Hypothalamus (tissue), 51 donors: ENCODE measurements around the gene UNC5B.

Source experiments
- DNase-seq, 51 donors: peaks; one replicate each; lab custom pipeline; 2025; lab: John Stamatoyannopoulos, UW

UNC5B gene

DNA sequence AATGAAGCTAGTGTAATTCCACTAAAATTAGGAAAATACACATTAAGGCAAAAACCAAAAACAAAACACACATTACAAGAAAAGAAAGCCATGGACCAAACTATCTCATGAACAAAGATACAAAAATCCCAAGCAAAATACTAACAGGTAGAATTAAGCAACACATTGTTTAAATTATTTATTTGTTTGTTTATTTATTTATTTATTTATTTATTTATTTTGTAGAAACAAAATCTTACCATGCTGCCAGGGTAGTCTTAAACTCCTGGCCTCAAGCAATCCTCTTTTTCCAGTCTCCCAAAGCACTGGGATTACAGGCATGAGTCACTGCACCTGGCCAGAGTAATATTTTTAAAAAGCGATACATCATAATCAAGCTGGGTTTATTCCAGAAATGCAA, 99.8 kb downstream of the UNC5B start:
- no peak for DNase-seq

DNA sequence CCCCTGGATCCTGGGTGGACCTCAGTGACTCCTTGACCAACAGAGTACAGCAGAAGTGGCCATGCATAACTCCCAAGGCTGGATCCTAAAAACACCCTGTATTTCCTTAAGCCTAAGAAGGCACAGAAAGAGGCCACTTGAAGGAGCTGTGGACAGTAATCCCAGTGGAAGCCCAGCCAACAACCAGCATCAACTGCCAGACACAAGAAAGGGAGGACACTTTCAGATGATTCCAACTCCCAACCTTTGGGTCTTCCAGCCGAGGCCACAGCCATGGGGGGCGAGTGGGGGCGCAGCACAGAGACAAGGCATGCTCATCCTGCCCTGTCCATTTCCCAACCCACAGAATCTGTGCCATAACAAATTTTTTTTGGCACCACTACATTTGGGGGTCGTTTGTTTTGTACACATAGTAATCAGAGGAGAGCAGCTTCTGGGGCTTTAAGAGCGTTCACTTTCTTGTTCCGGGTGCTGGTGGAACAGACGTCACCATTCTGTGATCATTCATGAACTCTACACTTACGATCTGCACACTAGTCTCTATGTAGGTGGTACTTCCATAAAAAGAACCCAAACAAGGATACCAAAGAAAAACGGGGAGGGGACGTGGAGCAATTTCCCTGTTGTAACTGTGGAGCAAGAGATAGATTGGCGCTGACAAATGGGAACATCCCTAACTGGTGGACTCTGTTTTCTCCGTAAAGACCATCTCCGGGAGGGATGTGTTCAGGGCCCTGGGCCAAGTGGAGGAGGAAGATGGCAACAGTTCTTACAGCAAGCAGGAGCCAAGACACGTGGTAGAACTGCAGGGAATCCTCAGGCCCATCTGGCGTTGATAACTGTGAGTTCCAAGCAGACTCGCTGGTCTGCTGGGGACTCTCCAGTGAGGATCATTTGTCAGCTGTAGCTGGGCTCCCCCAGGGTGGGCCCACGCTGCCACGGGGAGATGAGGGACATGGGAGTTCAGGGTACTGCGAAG, 100.7 kb downstream of the UNC5B start:
- peak in 16 of 51 donors; percentile 5 to 47 (median 23) for DNase-seq

DNA sequence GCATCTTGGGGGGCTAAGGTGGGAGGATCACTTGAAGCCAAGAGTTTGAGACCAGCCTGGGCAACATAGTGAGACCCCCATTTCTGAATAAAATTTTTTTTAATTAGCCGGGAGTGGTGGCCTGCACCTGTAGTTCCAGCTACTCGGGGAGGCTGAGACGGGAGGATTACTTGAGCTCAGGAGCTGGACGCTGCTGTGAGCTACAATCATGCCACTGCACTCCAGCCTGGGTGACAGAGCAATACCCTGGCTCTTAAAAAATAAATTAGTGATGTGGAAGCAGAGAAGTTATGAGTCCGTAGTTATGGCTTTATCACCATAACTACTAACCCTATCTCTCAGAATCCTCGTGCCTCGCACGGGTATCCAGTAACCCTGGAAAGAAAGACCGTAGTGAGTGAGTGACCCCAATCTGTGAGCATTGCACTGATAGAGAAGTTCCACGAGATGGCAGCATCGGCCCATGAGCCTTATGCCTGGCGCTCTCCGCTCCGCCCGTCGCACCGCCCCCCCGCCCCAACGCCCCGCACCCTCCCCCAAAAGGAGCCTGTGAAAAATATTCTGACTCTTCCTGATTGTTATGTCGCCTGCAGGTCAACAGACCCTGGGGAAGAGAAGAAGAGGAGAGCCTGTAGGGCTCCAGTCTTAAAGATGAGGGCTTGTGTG, 101.8 kb downstream of the UNC5B start:
- DNase-seq: peak in 32 of 51 donors; percentile 10 to 72 (median 31)

DNA sequence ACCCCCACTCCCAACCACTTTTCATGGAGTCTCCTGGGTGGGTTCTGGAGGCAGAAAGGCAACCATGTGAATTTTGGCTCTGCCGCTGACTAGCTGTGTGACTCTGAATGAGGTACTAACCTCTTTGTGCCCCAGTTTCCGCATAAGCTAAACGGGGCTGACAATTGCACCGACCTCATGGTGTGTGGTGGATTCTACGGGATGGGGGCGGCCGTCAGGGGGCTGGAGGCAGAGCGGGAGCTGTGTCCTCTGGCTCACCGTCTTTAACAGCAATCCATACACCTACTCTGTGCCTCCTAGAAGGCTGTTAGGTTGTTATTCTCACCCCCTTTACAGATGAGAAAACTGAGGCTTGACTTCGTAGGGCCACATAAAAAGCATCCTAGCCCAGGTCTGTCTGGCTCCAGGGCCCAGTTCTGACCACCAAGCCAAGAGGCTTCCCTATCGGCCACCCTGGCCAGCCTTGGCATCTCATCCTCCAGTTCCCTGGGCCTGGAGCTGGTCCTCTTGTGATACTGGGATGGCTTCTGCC, 102.4 kb downstream of the UNC5B start:
- no peak for DNase-seq

DNA sequence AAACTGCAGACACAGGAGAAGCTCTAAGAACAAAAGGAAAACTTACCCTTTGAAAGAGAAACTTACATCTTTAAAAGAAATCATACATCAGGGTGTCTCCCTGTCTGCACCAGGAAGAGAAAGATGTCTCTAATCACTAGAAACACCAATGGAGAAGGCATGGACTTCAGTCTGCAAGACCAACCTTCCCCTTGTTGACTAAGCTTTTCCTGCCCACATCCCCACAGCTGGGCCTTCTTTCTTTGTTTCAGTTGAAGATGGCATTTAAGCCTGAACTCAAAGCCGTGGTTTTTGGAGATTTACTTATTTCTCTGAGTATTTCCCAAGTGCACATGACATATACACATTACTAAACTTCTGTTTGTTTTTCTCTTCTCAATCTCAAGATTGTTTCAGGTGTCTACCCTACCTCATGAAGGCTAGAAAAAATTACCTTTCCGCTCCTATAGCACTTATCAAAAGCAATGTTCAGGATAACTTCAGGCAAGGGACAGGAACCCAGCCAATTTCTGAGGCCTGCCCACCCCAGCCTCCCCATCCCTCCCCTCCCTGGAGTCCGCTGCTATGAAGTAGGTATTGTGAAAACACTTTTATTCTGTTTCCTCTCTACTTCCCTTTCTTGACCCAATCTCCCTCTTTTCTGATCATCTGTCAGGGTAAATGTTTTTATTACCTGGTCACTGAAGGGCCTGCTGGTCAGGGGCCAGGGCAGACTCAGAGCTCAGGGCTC, 103.9 kb downstream of the UNC5B start:
- DNase-seq: no peak

DNA sequence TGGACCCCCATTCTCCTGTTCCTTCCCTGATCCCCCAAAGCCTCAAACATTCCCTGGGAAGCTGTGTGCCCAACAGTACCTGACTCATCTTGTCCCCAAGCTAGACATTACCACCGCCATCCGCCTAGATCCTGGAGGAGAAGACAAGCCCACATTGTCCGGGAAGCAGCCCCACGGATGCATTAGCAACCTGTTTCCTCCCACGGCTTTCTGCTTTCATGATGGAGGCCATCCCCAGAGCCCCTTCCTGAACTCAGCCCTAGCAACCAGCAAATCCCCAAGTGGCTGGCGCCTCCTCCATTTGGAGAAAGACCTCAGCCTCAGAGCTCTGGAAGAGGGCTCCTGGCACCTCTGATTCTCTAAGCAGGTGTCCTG, 104.4 kb downstream of the UNC5B start:
- DNase-seq: peak in 1 of 51 donors; percentile 38

DNA sequence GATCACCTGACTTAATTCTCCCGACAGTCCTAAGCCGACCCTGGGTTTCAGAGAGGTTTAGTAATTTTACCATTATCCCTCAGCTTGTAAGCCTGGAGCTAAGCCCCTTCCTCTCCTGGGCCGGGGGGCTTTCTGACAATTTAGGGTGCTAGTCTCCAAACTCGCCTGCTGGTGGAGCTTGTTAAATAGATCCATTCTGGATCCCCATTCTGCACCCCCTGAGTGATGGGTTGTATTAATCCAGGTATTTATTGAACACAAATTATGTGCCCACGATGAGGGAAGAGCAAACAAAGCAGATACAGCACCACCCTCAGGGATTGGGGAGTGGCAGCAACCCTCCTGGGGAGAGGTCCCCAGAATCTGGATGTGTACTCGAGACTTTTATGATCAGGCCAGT, 105.4 kb downstream of the UNC5B start:
- DNase-seq: no peak

DNA sequence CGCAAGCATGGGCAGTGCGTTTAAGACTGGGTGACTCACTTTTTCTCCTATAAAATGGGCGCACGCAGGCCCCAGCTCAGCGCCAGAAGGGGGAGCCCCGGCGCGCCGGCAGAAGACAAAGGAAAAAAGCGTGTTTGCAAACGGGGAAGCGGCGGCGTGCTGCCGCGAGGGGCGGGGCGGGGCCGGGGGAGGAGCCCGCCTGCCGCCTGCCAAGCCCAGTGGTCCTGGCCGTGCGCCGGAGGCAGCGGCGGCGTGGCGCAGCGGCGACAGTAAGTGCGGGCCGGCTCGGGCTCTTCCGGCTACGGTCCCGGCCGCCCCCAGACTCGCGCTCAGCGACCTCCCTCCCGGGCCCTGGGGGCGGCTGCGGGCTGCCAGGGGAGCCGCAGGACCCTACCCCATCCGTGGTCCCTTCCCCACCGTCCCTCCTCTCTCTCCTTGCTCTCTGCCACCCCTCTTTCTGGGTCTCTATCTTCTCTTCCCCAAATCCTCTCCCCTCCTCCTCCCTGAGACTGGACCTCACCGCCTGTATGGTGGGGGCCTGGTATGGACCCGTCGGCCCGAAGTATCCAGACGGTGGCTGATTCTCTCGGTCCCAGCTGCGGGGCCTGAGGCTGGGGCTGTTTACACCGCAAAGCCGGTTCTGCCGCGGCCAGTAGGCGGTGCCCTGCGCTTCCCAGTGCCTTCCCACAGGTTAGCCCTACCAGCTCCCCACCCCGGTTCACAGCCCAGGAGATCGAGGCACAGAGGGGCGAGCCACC, 106.9 kb downstream of the UNC5B start, which contains the start of gene SLC29A3:
SLC29A3 (plus strand) TSS at position 218 of the 758 bp plus-strand sequence; CDS start at position 269, 51 bp downstream.
- peak in 50 of 51 donors; percentile 22 to 83 (median 64) for DNase-seq

DNA sequence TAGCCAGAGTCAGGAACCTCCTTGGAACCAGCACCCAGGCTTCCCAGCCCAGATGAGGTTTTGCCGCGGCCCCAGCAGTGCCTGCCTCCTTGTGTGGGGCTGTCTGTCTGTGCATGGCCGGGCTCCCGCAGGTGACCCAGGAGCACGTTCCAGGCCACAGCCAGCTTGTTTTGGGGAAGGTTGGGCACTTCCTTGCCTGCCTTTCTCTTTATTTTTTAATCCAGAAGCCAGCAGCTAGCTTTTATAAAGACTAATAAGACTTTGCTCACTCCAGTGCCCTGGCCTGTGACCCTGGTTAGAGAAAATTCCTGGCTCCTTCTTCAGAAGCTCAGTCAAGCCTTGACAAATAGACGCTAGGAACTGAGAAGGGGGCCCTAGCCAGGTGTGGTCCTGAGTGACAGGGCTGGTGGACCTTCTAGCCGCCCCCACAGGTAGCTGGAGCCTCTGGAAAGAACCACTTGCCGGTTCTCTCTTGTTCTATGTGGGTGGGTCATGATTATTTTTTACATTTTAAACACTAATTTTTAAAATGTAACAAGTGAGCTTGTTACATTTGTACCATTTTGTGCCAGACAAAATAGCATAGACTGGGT, 107.5 kb downstream of the UNC5B start:
- no peak for DNase-seq

DNA sequence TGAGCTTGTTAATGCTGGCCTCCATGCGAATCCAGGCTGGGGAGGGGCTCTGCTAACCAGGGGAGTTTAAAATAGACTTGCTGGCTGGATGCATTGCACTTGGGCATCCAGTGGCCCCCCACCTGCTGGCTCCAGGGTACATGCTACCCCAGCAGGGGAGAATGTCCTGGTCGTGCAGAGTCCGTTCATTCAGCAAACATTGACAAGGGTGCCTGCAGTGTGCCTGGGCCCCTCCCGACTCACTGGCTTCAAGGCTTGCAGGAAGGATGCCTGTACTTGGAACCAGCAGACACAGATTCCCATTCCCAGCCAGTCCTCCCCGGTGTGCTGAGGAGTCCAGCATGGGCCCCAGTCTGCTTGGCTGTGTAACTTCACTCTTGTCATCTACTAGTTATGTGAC, 108.2 kb downstream of the UNC5B start:
- no peak for DNase-seq

DNA sequence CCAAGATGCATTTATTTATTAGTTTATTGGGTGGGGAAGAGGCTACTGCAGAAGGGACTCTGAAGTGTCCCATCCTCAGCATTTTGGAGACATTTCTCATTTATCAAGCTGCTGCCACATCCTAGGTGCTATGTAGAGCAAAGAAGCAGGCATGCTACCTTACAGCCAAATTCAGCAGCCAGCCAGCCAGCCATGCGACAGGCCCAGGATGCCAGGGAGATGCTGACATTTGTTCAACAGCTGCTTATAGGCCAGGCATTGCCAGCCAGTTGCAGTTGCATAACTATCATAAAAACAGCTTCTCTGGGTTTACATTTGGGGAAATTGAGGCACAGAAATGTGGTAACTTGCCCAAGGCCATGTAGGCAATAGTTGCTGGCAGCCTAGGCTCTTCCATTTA, 109.0 kb downstream of the UNC5B start:
- no peak for DNase-seq

DNA sequence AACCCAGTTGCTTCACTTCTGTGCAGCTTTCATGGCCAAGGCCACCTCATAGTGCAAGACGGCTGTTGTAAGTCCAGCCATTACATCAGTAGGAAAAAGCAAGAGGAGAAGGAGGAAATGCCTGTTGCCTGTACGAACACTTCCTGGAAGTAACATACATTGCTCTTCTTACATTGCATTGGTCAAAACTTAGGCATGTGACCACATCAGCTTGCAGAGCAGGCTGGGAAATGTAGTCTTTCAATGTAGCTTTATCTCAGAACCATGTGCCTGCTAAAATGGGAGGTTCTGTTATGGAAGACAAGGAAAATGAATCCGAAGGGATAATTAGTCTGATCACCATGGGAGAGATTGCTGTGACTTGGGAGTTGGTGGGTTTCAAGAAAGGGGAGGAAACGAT, 111.0 kb downstream of the UNC5B start:
- DNase-seq: peak in 1 of 51 donors; percentile 21

DNA sequence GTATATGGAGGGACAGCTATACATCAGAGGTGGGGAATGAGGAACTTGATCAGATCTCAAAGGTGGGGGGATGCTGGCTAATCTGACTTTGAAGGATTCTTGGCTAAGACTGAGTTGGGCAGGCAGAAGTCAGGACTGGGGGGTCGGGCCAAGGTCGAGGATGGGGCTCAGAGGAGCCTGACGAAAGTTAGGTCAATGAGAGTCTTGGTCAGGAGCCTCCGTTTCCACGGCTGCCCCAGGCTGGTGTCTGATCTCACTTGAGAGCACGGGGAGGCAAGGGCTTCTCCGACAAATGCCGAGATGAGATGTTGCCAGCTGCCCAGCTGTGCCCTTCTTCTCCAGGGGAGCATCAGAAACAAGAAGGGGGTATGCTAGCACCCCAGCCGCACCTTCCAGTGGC, 112.4 kb downstream of the UNC5B start:
- no peak for DNase-seq

DNA sequence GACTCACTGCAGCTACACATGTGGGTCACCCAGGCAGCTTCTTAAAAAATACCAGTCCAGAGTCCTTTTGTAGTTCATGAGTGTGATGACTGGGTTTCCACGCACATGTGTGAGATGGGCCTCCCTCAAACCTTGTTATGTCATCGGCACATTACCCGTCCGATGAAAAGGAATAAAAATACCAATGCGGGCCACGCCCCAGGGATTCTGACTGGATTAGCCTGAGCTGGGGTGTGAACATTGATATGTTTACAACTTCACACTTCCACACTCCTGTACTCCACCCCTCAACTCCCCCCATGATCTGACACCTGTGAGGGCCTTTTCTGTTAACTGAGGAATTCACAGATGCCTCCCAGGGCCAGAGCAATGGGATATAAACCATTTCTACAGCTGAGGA, 112.9 kb downstream of the UNC5B start:
- DNase-seq: no peak

DNA sequence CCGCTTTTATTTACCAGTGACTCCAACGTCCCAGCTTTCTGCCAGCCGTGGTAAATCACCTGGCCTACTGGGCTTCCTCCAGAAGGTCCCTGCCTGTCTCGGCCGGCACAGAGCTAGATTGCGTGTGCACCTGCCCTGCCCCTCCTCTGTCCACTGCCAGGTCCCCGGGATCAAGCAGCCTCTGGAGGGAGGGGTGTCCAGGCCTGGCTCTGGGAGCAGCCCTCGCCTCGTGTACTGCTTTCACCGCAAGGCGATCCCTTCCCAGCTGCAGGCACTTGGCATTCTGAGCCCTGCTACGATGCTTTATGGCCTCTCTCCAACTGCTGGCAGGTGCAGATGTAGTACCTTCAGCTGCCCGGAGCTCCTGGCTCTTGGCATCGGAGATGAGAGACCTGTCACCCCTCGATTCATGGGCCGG, 114.1 kb downstream of the UNC5B start:
- no peak for DNase-seq

DNA sequence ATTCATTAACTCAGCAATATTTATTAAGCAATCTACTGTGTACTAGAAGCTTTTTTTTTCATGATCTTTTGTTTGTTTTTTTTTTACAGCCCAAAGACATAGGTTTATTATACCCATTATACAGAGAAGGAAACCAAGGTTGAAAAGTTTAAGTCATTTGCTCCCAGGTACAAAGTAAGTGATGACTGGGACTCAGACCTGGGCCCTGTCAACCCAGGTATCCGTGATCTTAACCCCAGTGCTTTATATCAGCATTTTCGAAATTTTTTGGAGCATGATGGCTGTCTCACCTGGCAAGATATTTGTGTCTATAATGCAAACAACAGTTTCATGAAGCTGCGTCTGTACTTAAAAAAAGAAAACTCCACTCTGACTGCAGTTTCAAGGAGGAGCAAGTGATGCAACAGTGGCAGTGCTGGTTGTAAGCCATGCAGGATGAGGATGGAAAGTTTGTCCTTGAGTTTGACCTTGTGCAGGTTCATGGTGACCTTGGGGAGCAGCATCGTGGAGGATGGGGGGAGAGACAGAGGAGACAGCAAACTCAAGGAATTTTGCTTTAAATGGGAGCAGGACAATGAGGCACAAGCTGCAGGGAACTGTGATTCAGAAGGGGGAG, 118.5 kb downstream of the UNC5B start:
- DNase-seq: no peak

DNA sequence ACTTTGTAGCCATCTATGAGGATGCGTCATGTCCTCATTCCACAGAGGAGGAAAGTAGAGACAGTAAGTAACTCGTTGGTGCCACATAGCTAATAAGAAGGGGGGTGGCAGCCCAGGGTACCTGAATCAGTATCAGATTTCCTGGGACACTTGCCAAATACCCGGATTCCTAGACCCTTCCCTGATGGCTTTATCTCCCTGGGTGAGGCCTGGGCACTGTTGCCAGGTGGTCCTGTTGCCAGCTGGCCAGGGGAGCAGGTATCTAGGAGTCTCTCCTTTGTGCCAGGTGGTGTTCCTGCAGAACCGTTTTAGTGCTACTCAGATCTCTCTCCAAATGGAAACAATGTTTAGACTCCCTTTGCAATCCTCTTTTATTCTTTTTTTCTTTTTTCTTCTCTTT, 119.4 kb downstream of the UNC5B start:
- DNase-seq: no peak

DNA sequence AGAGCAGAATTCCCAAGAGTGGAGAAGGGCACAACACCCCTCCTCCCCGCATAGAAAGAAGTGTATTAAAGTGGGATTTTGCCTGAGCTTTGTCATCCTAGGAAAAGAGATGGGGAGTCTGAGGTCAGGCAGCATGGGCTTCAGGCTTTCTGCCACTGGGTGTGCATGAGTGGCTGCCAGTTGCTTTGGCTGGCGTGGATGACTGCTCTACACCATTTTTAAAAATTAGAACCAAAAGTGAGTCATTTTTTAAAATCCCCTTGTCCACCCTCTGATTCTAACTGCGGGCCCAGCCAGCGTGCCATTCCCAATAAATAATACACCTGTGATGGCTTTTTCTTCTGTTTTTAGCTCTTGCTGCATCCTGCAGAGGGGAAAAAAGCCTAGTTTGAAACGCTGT, 120.1 kb downstream of the UNC5B start:
- DNase-seq: no peak
